NCI-H2196 treated with DMSO at 0.1 percent for 48 hours (cell line): ENCODE measurements around the gene CDK5R1.
A peak's percentile ranks its signal among the peaks of the same experiment; 100 is the strongest.
"Not testable (repeated sequence)": the region's sequence is repeated elsewhere in the genome, so short reads cannot be mapped to it uniquely, and the experiment has no call there.

Source experiments
- DNase-seq: peaks from one replicate; lab custom pipeline; 2025; ENCODE audit not compliant: unreplicated experiment; lab: John Stamatoyannopoulos, UW

Gene CDK5R1

GRCh38 chr17:32486701-32487472 lies at the start of gene CDK5R1:
CDK5R1 (plus strand) TSS chr17:32486993; CDS start chr17:32487621, 628 bp downstream.
- DNase-seq: peak; percentile 45

- no peak for DNase-seq
Measured at GRCh38 chr17:32440722-32441121, 46.1 kb upstream of the CDK5R1 start.

- no peak for DNase-seq
Measured at GRCh38 chr17:32441886-32442285, 44.9 kb upstream of the CDK5R1 start.

- no peak for DNase-seq
Measured at GRCh38 chr17:32443827-32444300, 42.9 kb upstream of the CDK5R1 start.

GRCh38 chr17:32444301-32445073 lies 42.3 kb upstream of the CDK5R1 start, which contains the start of gene PSMD11:
PSMD11 (plus strand) TSS chr17:32444510; CDS start chr17:32444524, 14 bp downstream.
- DNase-seq: peak; percentile 52

GRCh38 chr17:32445074-32445415 lies 41.7 kb upstream of the CDK5R1 start:
- DNase-seq: no peak

GRCh38 chr17:32445497-32445896 lies 41.3 kb upstream of the CDK5R1 start:
- no peak for DNase-seq

GRCh38 chr17:32445971-32446370 lies 40.8 kb upstream of the CDK5R1 start:
- DNase-seq: no peak

GRCh38 chr17:32446949-32447348 lies 39.8 kb upstream of the CDK5R1 start:
- DNase-seq: no peak

GRCh38 chr17:32449963-32450362 lies 36.8 kb upstream of the CDK5R1 start:
- DNase-seq: no peak

GRCh38 chr17:32450379-32450778 lies 36.4 kb upstream of the CDK5R1 start:
- DNase-seq: not testable (repeated sequence)

- DNase-seq: no peak
Measured at GRCh38 chr17:32451879-32452278, 34.9 kb upstream of the CDK5R1 start.

- DNase-seq: no peak
Measured at GRCh38 chr17:32452281-32452680, 34.5 kb upstream of the CDK5R1 start.

- DNase-seq: no peak
Measured at GRCh38 chr17:32453370-32453769, 33.4 kb upstream of the CDK5R1 start.

GRCh38 chr17:32458371-32458770 lies 28.4 kb upstream of the CDK5R1 start:
- no peak for DNase-seq

- no peak for DNase-seq
Measured at GRCh38 chr17:32460054-32460453, 26.7 kb upstream of the CDK5R1 start.

- no peak for DNase-seq
Measured at GRCh38 chr17:32461498-32461852, 25.3 kb upstream of the CDK5R1 start.

- DNase-seq: no peak
Measured at GRCh38 chr17:32461853-32462617, 24.8 kb upstream of the CDK5R1 start.

- DNase-seq: no peak
Measured at GRCh38 chr17:32463304-32463703, 23.5 kb upstream of the CDK5R1 start.

- no peak for DNase-seq
Measured at GRCh38 chr17:32464374-32464773, 22.4 kb upstream of the CDK5R1 start.

- no peak for DNase-seq
Measured at GRCh38 chr17:32467949-32468348, 18.8 kb upstream of the CDK5R1 start.
